ENCODE results near the gene UBE2C.
"Not testable (repeated sequence)": the region's sequence is repeated elsewhere in the genome, so short reads cannot be mapped to it uniquely, and the experiment has no call there.

The UBE2C gene

DNA sequence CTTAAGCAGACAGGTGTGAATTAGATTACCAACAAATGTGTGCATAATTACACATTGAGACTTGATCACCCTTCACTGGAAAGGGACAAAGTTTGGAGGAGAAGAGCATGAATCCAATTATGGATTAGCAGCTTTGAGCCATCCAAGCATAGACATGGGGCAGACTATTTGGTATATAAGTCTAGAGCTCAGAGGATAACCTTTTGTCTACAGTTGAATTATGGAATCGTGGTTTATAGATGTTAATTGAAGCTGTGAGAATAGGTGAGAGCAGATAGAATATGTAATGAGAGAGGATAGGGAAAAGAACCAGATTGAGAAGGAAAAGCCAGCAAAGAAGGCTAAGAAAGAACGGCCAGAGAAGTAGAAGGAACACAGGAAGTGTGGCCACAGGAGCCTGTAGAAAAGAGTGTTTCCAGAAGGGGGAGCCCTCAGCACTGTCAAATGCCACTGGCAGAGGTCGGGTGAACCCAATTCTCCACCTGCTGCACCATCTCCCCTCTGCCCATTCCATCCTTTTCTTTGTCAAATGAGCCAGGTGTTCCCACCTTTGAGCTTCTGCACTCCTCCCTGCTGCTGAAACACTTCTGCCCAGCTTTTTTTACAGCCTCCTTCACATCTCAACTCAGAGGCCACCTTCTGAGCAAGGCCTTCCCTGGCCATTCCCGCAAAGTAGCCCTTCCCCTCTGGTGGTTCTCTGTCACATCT lies 13.4 kb upstream of the UBE2C start:
- peak; percentile 54 to 84 (median 55) for DNase-seq

DNA sequence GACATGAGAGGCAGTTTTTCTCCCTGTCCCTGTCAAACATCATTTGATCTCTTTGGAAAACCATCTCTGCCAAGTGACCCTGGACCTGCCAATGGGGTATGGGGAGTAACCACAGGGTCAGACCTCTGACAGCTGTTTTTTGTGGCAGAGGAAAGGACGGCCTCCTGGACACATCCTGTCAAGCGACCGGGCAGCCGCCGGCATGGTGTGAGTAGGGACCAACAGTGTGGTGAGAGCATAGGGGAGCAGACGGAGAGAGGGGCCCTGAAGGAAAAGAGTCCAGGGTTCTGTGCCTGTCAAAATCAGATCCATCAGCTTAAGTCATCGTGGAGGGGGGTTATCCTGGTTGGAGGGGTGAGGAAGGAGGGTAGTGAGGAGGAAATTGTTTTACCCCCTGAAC lies 10.6 kb upstream of the UBE2C start:
- no peak for DNase-seq

DNA sequence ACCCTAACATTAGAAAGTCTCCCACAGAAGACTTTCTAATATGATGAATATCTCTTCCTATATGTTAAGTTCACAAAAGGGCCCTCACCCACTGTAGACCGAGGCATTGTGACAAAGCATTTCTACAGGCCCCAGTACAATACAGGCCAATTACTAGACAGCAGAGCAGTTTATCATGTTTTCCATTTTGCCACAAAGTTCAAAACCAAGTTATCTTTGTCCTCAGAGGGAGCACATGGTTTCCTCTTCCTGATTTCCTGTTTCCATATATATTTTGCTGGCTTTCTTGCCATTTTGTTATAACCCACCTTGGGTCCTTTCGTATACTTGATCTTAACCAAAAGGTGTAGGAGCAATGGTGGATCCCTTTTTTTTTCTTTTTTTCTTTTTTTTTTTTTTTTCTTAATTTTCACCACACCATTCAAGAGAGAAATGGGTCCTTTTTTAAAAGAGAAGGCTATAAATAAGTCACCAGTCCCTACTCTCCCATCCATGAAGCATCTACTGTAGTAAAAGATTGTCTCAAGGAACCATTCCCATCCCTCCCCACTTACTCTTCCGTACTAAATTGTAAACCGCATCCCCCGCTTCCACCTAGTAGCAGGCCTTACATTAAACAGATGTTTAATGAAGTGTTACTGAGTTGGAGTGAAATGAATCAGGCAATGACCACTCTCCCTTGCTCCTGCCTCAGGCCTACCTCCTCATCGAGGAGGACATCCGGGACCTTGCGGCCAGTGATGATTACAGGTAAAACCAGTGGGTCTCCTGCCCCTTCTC lies 2.1 kb upstream of the UBE2C start:
- no peak for DNase-seq

DNA sequence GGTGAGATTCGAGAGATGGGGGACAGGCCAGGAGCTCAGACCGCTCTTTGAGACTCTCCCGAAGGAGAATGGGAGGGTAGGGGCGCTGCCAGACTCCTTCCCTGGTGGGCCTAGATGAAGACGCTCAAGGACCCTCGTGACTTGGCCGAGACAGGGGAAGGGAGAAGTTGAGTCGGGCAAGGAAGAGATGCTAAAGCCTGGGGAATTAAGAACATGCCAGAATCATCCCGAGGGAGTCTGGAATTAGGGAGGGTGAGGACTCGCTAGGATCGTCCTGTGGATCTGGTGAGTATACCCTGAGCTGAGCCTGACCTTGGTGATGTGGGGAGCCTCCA lies 529 bp downstream of the UBE2C start:
- DNase-seq, result no peak

- DNase-seq, result no peak
Observed at GRCh38 chr20:45813489-45813888, 1.0 kb downstream of the UBE2C start.

DNA sequence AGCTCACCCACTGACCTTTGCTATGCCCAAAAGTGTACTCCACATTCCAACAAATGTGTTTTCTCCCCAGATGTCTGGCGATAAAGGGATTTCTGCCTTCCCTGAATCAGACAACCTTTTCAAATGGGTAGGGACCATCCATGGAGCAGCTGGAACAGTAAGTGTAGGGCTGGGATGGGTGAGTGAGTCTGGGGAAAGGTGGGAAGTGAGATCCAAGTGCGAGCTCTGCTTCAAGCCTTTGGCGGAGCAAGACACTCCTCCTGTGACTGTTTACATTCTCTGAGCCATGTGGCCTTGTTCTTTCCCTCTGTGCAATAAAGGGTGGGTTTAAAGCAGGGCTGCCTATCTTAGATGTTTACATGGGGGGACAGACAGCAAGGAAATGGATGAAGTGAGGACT lies 1.9 kb downstream of the UBE2C start:
- no peak for DNase-seq

DNA sequence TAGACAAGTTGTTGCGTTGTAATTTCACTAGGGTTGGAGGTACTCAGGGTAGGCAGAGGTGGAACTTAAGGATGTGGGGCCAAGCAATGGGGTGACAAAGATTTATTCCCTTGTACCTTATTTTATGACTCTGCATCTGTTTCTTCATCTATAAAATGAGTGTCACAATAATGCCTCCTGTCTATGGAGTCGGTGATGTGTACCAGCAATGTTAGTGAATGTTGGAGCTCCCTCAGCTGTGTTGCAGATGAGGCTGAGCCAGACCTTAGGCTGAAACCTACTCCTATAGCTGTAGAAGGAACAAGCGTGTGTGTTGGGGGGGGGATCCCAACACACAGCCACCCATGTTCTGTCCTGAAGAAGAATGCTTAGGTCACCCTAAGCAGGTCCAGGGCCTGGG lies 4.5 kb downstream of the UBE2C start:
- no peak for DNase-seq

GRCh38 chr20:45817376-45818194 lies 5.1 kb downstream of the UBE2C start:
- no peak for DNase-seq

DNA sequence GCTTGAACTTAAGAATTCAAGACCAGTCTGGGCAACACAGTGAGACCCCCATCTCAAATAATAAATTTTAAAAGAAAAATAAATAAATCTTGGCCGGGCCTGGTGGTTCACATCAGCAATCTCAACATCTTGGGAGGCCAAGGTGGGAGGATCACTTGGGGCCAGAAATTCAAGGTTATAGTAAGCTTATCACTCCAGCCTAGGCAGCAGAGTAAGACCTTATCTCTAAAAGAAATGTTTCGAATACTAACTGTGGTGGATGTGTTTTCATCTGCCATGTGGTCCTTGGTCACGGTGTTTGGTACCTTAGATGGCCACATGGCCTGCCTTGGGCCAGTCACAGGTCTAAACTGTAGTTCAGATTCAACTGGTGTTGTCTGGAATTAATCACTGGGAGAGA lies 5.8 kb downstream of the UBE2C start:
- DNase-seq, result no peak

- DNase-seq, result no peak
Observed at GRCh38 chr20:45819466-45819865, 7.0 kb downstream of the UBE2C start.

- peak in 1 of 3 experiments; percentile 51 for DNase-seq
Observed at GRCh38 chr20:45821947-45822346, 9.5 kb downstream of the UBE2C start.

- DNase-seq, result peak; percentile 19 to 45 (median 40)
Observed at GRCh38 chr20:45822857-45823256, 10.4 kb downstream of the UBE2C start.

DNA sequence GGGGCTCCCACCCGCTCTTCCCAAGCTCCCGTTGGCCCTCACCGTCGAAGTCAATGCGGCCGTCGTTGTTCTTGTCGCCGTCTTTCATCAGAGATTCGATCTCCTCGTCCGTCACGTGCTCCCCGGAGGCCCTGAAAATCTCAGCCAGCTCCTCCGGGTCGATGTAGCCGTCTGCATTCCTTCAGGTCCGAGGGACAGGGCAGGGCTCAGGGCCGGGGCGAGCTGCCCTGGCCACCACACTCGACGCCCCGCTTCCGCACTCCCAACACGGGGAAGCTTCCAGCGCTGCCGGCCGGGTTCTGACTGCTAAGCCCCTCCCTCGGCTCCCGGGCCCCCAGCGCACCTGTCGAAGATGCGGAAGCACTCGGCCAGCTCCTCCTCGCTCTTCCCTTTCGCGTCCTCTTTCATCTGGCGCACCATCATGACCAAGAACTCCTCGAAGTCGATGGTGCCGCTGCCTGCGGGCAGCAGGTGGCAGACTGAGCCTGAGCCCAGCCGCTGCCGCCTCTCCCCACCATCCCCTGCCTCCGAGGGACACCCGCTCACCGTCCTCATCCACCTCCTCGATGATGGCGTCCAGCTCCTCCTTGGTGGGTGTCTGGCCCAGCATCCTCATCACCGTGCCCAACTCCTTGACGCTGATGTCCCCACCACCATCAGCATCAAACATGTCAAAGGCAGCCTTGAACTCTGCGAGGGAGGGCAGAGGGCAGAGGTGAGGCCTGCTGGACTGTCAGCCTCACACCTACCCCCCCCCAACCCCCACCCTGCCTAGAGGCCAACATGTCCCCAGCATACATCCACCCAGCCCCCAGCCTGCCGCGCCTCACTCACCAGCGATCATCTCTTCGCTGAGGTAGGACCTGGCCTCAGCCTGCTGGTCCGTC lies 11.7 kb downstream of the UBE2C start:
- DNase-seq, result peak in 2 of 3 experiments; percentile 9 to 12

GRCh38 chr20:45826381-45827019 lies 14.1 kb downstream of the UBE2C start:
- DNase-seq, result peak in 2 of 3 experiments; percentile 25 to 49

- no peak for DNase-seq
Observed at GRCh38 chr20:45827030-45827652, 14.7 kb downstream of the UBE2C start, which contains the start of gene TNNC2. Gene TNNC2, minus strand, starts transcription at chr20:45827312. Its CDS starts 64 bp downstream, at chr20:45827248.

DNA sequence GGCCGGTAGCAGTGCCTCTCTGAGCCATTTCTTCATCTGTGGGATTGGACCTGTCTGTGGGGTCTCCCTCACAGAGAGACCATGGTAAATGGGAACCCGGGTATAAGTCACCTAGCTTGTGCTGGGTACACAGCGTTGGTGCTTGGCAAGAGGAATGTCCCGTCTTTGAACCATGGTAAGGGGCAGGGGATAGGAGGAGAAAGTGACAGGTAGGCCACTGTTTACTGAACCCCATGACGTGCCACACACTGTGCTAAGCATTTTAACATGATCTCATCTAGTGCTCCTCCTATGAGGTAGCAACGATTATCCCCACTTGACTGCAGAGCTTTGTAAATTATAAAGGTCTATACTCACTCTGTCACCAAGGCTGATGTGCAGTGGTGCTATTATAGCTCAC lies 15.3 kb downstream of the UBE2C start:
- no peak for DNase-seq

DNA sequence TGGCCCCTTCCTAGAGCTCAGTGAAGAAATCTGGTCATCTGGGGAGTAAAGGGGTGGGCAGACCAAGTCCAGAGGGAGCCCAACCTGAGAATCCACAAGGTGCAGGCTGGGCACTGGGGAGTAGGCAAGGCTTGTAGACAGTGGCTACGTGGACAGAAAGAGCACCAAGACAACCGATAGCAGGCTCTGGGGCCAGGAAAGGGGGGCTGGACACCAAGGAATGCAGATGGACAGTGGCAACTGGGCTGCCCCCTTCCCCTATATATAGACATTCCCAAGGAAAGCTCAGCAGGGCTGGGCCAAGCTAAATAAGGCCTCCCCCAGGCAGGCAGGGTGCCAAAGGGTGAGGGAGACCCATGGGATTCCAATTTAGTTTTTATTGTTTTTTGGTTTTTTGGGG lies 16.1 kb downstream of the UBE2C start:
- no peak for DNase-seq

DNA sequence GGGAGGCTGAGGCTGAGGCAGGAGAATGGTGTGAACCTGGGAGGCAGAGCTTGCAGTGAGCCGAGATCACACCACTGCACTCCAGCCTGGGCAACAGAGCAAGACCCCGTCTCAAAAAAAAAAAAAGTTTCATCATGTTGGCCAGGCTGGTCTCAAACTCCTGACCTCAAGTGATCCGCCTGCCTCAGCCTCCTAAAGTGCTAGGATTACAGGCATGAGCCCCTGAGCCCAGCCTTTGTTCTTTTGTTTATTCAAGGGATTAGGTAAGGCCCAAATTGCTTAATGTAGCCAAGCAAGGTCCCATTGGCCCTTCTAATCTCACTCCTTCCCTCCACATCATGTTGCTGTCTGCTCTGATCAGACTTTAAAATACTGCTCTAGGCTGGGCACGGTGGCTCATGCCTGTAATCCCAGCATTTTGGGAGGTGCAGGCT lies 17.2 kb downstream of the UBE2C start:
- not testable (repeated sequence) for DNase-seq

GRCh38 chr20:45832619-45833018 lies 20.2 kb downstream of the UBE2C start:
- DNase-seq, result no peak

GRCh38 chr20:45833030-45833882 lies 20.8 kb downstream of the UBE2C start, which contains the start of gene SNX21:
Gene SNX21, plus strand, starts transcription at chr20:45833799. Its CDS starts 121 bp downstream, at chr20:45833920.
- DNase-seq, result peak; percentile 36 to 86 (median 84)

Measured in NCI-H1417 (cell line).